A549 treated with CORT108297 at 1 μM for 4 hours (cell line): Measurements from ENCODE around the gene ASTN2. TPM values are rescaled to one million over a fixed set of nuclear protein-coding genes. Genes with fewer than 3 reads are reported as not detected.

ENCODE experiments used
- total RNA-seq: library from RNA; stranded (reverse); fragments of 200-300 nt; extraction: Qiagen RNA extraction; gene quantifications from 5 replicates; pipeline ENCODE4 v1.2.3, GENCODE V29; 2022

Gene ASTN2
- 4.3 to 5.8 TPM (median 5.3 TPM) in 5 replicates for total RNA-seq

GRCh38 chr9:117414906-117415331 is at the start of gene ASTN2:
Gene ASTN2, minus strand, starts transcription at chr9:117415057. Its CDS starts 119 bp downstream, at chr9:117414938.

GRCh38 chr9:116687074-116687753 is 727.6 kb downstream of the ASTN2 start, which contains the start of gene TRIM32:
Gene TRIM32, plus strand, starts transcription at chr9:116687305. Its CDS starts 10,438 bp downstream, at chr9:116697743.

